Measurements from ENCODE around the gene VPS45. TPM values are rescaled to one million over a fixed set of nuclear protein-coding genes. Genes with fewer than 3 reads are reported as not detected.

The VPS45 gene
- total RNA-seq, 1 experiment from 2014 or later: 30.3 TPM

DNA sequence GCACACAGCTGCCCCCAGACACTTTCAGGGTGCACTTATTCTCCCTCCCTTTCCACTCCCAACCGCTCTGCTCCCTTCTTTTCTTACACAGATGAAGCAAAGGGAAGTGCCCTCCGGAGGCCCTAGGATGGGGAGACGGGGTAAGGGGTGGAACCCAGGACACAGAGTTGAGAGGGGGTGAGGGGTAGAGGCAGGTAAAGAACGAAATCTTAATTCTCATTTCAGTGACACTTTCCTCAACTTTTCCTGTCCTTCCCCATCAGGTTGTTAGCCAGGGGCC is 94.9 kb downstream of the VPS45 start:
- ChIA-PET CTCF (no interaction called here), POLR2A (ENCODE audit: unreplicated experiment) (interaction anchor here (0.6 kb wide), 1 partner anchor 110 kb away, joined by 4 read pairs; no protein-coding TSS in a partner anchor)
- H3K79me2 ChIP-seq (ENCODE audit: low read depth): no peaks in the 10 kb centered on the region
- H3K4me1 ChIP-seq (replicated peaks; ENCODE audit: insufficient read depth): no peaks in the 10 kb centered on the region
- no peaks in the 10 kb centered on the region for H3K36me3 ChIP-seq (ENCODE audit: low read depth)
- no peaks in the 10 kb centered on the region for H3F3A ChIP-seq (ENCODE audit: insufficient read depth, low read depth)
- TF ChIP-seq EZH2 (IDR thresholded peaks at IDR 0.05; ENCODE audit: low read depth): no peak
- TF ChIP-seq, protein P1, sequence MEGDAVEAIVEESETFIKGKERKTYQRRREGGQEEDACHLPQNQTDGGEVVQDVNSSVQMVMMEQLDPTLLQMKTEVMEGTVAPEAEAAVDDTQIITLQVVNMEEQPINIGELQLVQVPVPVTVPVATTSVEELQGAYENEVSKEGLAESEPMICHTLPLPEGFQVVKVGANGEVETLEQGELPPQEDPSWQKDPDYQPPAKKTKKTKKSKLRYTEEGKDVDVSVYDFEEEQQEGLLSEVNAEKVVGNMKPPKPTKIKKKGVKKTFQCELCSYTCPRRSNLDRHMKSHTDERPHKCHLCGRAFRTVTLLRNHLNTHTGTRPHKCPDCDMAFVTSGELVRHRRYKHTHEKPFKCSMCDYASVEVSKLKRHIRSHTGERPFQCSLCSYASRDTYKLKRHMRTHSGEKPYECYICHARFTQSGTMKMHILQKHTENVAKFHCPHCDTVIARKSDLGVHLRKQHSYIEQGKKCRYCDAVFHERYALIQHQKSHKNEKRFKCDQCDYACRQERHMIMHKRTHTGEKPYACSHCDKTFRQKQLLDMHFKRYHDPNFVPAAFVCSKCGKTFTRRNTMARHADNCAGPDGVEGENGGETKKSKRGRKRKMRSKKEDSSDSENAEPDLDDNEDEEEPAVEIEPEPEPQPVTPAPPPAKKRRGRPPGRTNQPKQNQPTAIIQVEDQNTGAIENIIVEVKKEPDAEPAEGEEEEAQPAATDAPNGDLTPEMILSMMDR (conservative IDR thresholded peaks at IDR 0.05): no peak
- H3K4me2 ChIP-seq: no peak overlapping the region
- H3K9me2 ChIP-seq (ENCODE audit: insufficient read depth): no peaks in the 10 kb centered on the region
- H4K20me1 ChIP-seq (ENCODE audit: insufficient read depth): no peaks in the 10 kb centered on the region
- H3K9me3 ChIP-seq (ENCODE audit: insufficient read depth, low read depth): no peaks in the 10 kb centered on the region
- BruUV-seq (replicated peaks): no TSS peak
- intact Hi-C loops (cut with micrococcal nuclease; ENCODE audit: unreplicated experiment): loop anchor here (10.0 kb wide), 1 partner anchor 278 kb away; a partner anchor contains a TSS
- DNase-seq: no peak
- H3K27me3 ChIP-seq (ENCODE audit: insufficient read depth, low read depth): no peaks in the 10 kb centered on the region
- no peak overlapping the region for H2AFZ ChIP-seq
- no peak overlapping the region for H3K4me3 ChIP-seq
- H3K27ac ChIP-seq: no peak overlapping the region

DNA sequence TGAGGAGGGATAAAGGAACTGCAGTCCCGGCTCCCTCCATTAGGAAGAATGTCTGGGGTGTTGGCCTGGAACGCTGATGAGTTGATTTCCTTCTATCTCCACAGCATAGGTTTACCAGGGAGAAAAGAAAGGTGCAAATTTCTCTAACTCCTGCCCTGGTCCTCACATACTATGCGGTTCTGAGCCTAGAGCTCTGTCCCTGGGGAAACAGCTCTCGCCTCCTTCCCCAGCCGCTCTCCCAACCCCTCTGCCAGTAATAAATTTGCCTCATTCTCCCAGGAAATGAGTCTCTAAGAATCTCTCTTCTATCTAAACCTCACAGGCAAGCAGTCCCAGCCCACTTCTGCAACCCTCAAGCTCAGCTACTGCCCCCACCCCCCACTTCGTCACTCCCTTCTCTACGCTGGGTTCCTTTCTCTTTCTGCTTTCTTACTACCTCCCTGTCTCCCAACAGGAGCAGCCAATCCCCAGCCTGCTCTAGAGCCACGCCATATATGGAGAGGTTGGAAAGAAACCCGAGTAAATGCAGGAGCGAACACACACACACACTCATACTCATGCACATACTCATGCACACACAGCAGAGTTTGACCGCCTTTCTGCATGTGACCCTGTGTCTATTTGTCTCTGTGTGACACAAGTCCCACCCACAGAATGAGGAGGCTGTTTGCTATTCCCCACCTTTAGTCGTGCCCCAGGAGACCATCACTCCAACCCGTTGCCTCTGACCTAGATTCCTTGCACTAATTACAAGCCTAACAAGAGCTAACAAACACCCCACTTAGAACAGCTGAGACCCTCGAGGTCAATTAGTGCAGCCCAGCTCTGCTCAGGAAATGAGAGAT is 95.5 kb downstream of the VPS45 start:
- H3K4me2 ChIP-seq: no peak overlapping the region
- no peaks in the 10 kb centered on the region for H3K4me1 ChIP-seq (replicated peaks; ENCODE audit: insufficient read depth)
- ChIA-PET POLR2A (ENCODE audit: unreplicated experiment) (interaction anchor here (0.6 to 0.8 kb wide), 2 partner anchors 9 to 111 kb away, joined by 4 to 10 read pairs; no protein-coding TSS in a partner anchor), CTCF (no interaction called here)
- H3K36me3 ChIP-seq (ENCODE audit: low read depth): no peaks in the 10 kb centered on the region
- H4K20me1 ChIP-seq (ENCODE audit: insufficient read depth): no peaks in the 10 kb centered on the region
- H3K27ac ChIP-seq: no peak overlapping the region
- H3K4me3 ChIP-seq: no peak overlapping the region
- no peaks in the 10 kb centered on the region for H3K9me3 ChIP-seq (ENCODE audit: insufficient read depth, low read depth)
- no peaks in the 10 kb centered on the region for H3F3A ChIP-seq (ENCODE audit: insufficient read depth, low read depth)
- H3K9me2 ChIP-seq (ENCODE audit: insufficient read depth): no peaks in the 10 kb centered on the region
- no peak for DNase-seq
- H3K79me2 ChIP-seq (ENCODE audit: low read depth): no peaks in the 10 kb centered on the region
- intact Hi-C loops (cut with micrococcal nuclease; ENCODE audit: unreplicated experiment): loop anchor here (10.0 kb wide), 1 partner anchor 278 kb away; a partner anchor contains a TSS
- no peaks in the 10 kb centered on the region for H3K27me3 ChIP-seq (ENCODE audit: insufficient read depth, low read depth)
- no TSS peak for BruUV-seq (replicated peaks)
- H2AFZ ChIP-seq: no peak overlapping the region
- TF ChIP-seq, protein P1 (conservative IDR thresholded peaks at IDR 0.05): no peak
- no peak for TF ChIP-seq EZH2 (IDR thresholded peaks at IDR 0.05; ENCODE audit: low read depth)

DNA sequence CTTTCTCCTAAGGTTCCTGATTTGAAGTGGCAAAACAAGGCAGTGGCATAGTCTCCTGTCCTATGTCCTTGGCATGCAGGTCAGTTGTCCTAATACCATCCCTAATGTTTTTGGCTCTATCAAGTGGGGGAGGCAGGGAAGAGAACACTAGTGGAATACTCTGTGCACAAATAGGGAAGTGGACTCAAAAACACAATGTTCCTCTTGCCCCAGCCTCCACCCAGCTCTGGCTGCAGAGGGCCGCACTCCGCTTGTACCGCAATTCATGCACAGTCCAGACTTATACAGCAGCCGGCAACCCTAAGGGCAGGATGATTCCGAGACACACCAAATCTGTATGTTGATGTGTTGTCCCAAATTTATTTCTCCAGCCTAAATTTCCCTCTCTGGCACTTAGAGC is 96.6 kb downstream of the VPS45 start:
- no peaks in the 10 kb centered on the region for H4K20me1 ChIP-seq (ENCODE audit: insufficient read depth)
- no peaks in the 10 kb centered on the region for H3K4me1 ChIP-seq (replicated peaks; ENCODE audit: insufficient read depth)
- CTCF ChIA-PET: no interaction called here
- no peak overlapping the region for H3K27ac ChIP-seq
- no peak overlapping the region for H2AFZ ChIP-seq
- BruUV-seq (replicated peaks): no TSS peak
- H3K9me2 ChIP-seq (ENCODE audit: insufficient read depth): no peaks in the 10 kb centered on the region
- H3K4me3 ChIP-seq: no peak overlapping the region
- H3K36me3 ChIP-seq (ENCODE audit: low read depth): no peaks in the 10 kb centered on the region
- POLR2A ChIA-PET (ENCODE audit: unreplicated experiment): no interaction called here
- TF ChIP-seq, protein P1 (conservative IDR thresholded peaks at IDR 0.05): no peak
- no peak for TF ChIP-seq EZH2 (IDR thresholded peaks at IDR 0.05; ENCODE audit: low read depth)
- no peak for DNase-seq
- no peaks in the 10 kb centered on the region for H3F3A ChIP-seq (ENCODE audit: insufficient read depth, low read depth)
- H3K9me3 ChIP-seq (ENCODE audit: insufficient read depth, low read depth): no peaks in the 10 kb centered on the region
- H3K27me3 ChIP-seq (ENCODE audit: insufficient read depth, low read depth): no peaks in the 10 kb centered on the region
- no peaks in the 10 kb centered on the region for H3K79me2 ChIP-seq (ENCODE audit: low read depth)
- intact Hi-C loops (cut with micrococcal nuclease; ENCODE audit: unreplicated experiment): loop anchor here (10.0 kb wide), 1 partner anchor 279 kb away; a partner anchor contains a TSS
- no peak overlapping the region for H3K4me2 ChIP-seq

All from PC-9 (cell line).